ENCODE data around the gene RELA.

RELA gene

GRCh38 chr11:65615229-65615949 lies 47.3 kb downstream of the RELA start, which contains the start of gene PCNX3:
Gene PCNX3, plus strand, starts transcription at chr11:65615776. Its CDS starts 536 bp downstream, at chr11:65616312.
- peaks cover 42% of the 10 kb centered on the region for H3K79me2 ChIP-seq (ENCODE audit: insufficient read depth, low read depth)
- H4K20me1 ChIP-seq (ENCODE audit: insufficient read depth), result no peaks in the 10 kb centered on the region
- peak within 1 kb of the TSS; percentile 97 for H3K4me2 ChIP-seq
- no peaks in the 10 kb centered on the region for H3K36me3 ChIP-seq (ENCODE audit: insufficient read depth)
- no peaks in the 10 kb centered on the region for H3K27me3 ChIP-seq (ENCODE audit: insufficient read depth, low read depth)
- peak within 1 kb of the TSS; percentile 70 for H3K9ac ChIP-seq
- peak within 1 kb of the TSS; percentile 71 for H3K27ac ChIP-seq
- peak within 1 kb of the TSS; percentile 12; the same call in 1 of the 2 replicates for H2AFZ ChIP-seq (ENCODE audit: low read depth)
- no peak for TF ChIP-seq CTCF (conservative IDR thresholded peaks at IDR 0.05; ENCODE audit: low read depth, low read length)
- peaks cover 39% of the 10 kb centered on the region for H3K4me1 ChIP-seq (ENCODE audit: low read depth, poor library complexity, severe bottlenecking)
- H3K4me3 ChIP-seq (IDR thresholded peaks at IDR 0.05; ENCODE audit: insufficient read depth, low read depth, low read length), result peak within 1 kb of the TSS; percentile 49

- H3K36me3 ChIP-seq (ENCODE audit: insufficient read depth), result no peaks in the 10 kb centered on the region
- H3K4me2 ChIP-seq, result peak overlapping the region; percentile 36
- H3K27ac ChIP-seq, result peak overlapping the region; percentile 71
- H2AFZ ChIP-seq (ENCODE audit: low read depth), result peak overlapping the region; percentile 71; the same call in 1 of the 2 replicates
- peak overlapping the region; percentile 70 for H3K9ac ChIP-seq
- peak overlapping the region; percentile 23 for H3K4me3 ChIP-seq (IDR thresholded peaks at IDR 0.05; ENCODE audit: insufficient read depth, low read depth, low read length)
- H3K27me3 ChIP-seq (ENCODE audit: insufficient read depth, low read depth), result no peaks in the 10 kb centered on the region
- peaks cover 39% of the 10 kb centered on the region for H3K4me1 ChIP-seq (ENCODE audit: low read depth, poor library complexity, severe bottlenecking)
- TF ChIP-seq CTCF (conservative IDR thresholded peaks at IDR 0.05; ENCODE audit: low read depth, low read length), result no peak
- H3K79me2 ChIP-seq (ENCODE audit: insufficient read depth, low read depth), result peaks cover 36% of the 10 kb centered on the region
- no peaks in the 10 kb centered on the region for H4K20me1 ChIP-seq (ENCODE audit: insufficient read depth)
Measured at GRCh38 chr11:65613091-65613928, 49.4 kb downstream of the RELA start.

- H3K27ac ChIP-seq, result no peak overlapping the region
- H3K79me2 ChIP-seq (ENCODE audit: insufficient read depth, low read depth), result peaks cover 33% of the 10 kb centered on the region
- H3K4me1 ChIP-seq (ENCODE audit: low read depth, poor library complexity, severe bottlenecking), result peaks cover 36% of the 10 kb centered on the region
- H2AFZ ChIP-seq (ENCODE audit: low read depth), result no peak overlapping the region
- no peaks in the 10 kb centered on the region for H4K20me1 ChIP-seq (ENCODE audit: insufficient read depth)
- H3K27me3 ChIP-seq (ENCODE audit: insufficient read depth, low read depth), result no peaks in the 10 kb centered on the region
- H3K36me3 ChIP-seq (ENCODE audit: insufficient read depth), result no peaks in the 10 kb centered on the region
- no peak overlapping the region for H3K9ac ChIP-seq
- H3K4me2 ChIP-seq, result peak overlapping the region; percentile 36; the same call in 1 of the 2 replicates
- no peak overlapping the region for H3K4me3 ChIP-seq (IDR thresholded peaks at IDR 0.05; ENCODE audit: insufficient read depth, low read depth, low read length)
- no peak for TF ChIP-seq CTCF (conservative IDR thresholded peaks at IDR 0.05; ENCODE audit: low read depth, low read length)
Measured at GRCh38 chr11:65612691-65613090, 50.0 kb downstream of the RELA start.

GRCh38 chr11:65611758-65612603 lies 50.7 kb downstream of the RELA start:
- Histone ChIP-seq H4K20me1 (ENCODE audit: insufficient read depth) (no peaks in the 10 kb centered on the region), H3K9ac (no peak overlapping the region), H3K4me1 (ENCODE audit: low read depth, poor library complexity, severe bottlenecking) (peaks cover 29% of the 10 kb centered on the region), H3K79me2 (ENCODE audit: insufficient read depth, low read depth) (peaks cover 26% of the 10 kb centered on the region), H2AFZ (ENCODE audit: low read depth) (no peak overlapping the region), H3K4me2 (peak overlapping the region; percentile 36; the same call in 1 of the 2 replicates), H3K36me3 (ENCODE audit: insufficient read depth) (no peaks in the 10 kb centered on the region), H3K4me3 (IDR thresholded peaks at IDR 0.05; ENCODE audit: insufficient read depth, low read depth, low read length) (no peak overlapping the region), H3K27me3 (ENCODE audit: insufficient read depth, low read depth) (no peaks in the 10 kb centered on the region), H3K27ac (no peak overlapping the region)
- TF ChIP-seq CTCF (conservative IDR thresholded peaks at IDR 0.05; ENCODE audit: low read depth, low read length), result no peak

Measured in KMS-11 (cell line).